OCI-LY1 (cell line): ENCODE results near the gene CARD11.

ENCODE experiments used
- H2AFZ ChIP-seq: fragments of 200-600 bp; sonication (generic), shearing (Covaris generic); 2 replicates; pipeline ENCODE4 v1.6.0; 2014; ENCODE audit warnings: antibody characterized with exemption, mild to moderate bottlenecking, low read length
- H3F3A ChIP-seq: fragments of 200-600 bp; sonication (generic), shearing (Covaris generic); 2 replicates; pipeline ENCODE4 v1.6.0; 2014; ENCODE audit warnings: mild to moderate bottlenecking, antibody characterized with exemption, low read length, moderate library complexity; ENCODE audit not compliant: insufficient read depth
- H3K27ac ChIP-seq: fragments of 200-600 bp; sonication (generic); 2 replicates; pipeline ENCODE4 v1.5.1; 2014; ENCODE audit warnings: low read length, mixed run types, mild to moderate bottlenecking, low read depth; ENCODE audit not compliant: poor library complexity, severe bottlenecking
- H3K27me3 ChIP-seq: fragments of 200-600 bp; sonication (generic); 2 replicates; pipeline ENCODE4 v1.6.0; 2014; ENCODE audit warnings: antibody characterized with exemption, mild to moderate bottlenecking, low read length, moderate library complexity; ENCODE audit not compliant: insufficient read depth
- H3K36me3 ChIP-seq: fragments of 200-600 bp; sonication (generic); 2 replicates; pipeline ENCODE4 v1.6.1; 2014; ENCODE audit warnings: mild to moderate bottlenecking, antibody characterized with exemption, low read length, moderate library complexity, mixed read lengths; ENCODE audit not compliant: insufficient read depth
- H3K4me1 ChIP-seq: fragments of 200-600 bp; sonication (generic); 2 replicates; pipeline ENCODE4 v1.5.1; 2014; ENCODE audit warnings: mild to moderate bottlenecking, low read length, moderate library complexity; ENCODE audit not compliant: insufficient read depth, severe bottlenecking
- H3K4me2 ChIP-seq: fragments of 200-600 bp; sonication (generic), shearing (Covaris generic); 2 replicates; pipeline ENCODE4 v1.6.1; 2014; ENCODE audit warnings: low read length
- H3K4me3 ChIP-seq: fragments of 200-600 bp; sonication (generic); 2 replicates; pipeline ENCODE4 v1.5.1; 2014; ENCODE audit warnings: low read length, low read depth, mild to moderate bottlenecking, mixed read lengths; ENCODE audit not compliant: poor library complexity, severe bottlenecking
- H3K79me2 ChIP-seq: fragments of 200-600 bp; shearing (Covaris generic); 2 replicates; pipeline ENCODE4 v1.6.1; 2016; ENCODE audit warnings: mixed run types, low read length, mixed read lengths; ENCODE audit not compliant: insufficient read depth
- H3K9ac ChIP-seq: fragments of 200-600 bp; sonication (generic), shearing (Covaris generic); 2 replicates; pipeline ENCODE4 v1.6.1; 2014; ENCODE audit warnings: mild to moderate bottlenecking, low read length, mixed read lengths
- H3K9me2 ChIP-seq: fragments of 200-600 bp; sonication (generic), shearing (Covaris generic); 2 replicates; pipeline ENCODE4 v1.6.1; 2014; ENCODE audit warnings: low read depth, mild to moderate bottlenecking, low read length, mixed read lengths
- H3K9me3 ChIP-seq: fragments of 200-600 bp; shearing (Covaris generic); 2 replicates; pipeline ENCODE4 v1.6.1; 2014; ENCODE audit warnings: low read length, mixed read lengths
- H4K20me1 ChIP-seq: fragments of 200-600 bp; sonication (generic), shearing (Covaris generic); 2 replicates; pipeline ENCODE4 v1.6.0; 2016; ENCODE audit warnings: mild to moderate bottlenecking, low read length; ENCODE audit not compliant: insufficient read depth
- CTCF ChIP-seq: fragments of 200-600 bp; sonication (generic), shearing (Covaris generic); IDR thresholded peaks from 2 replicates; pipeline ENCODE4 v1.5.1; 2017; ENCODE audit warnings: mild to moderate bottlenecking, antibody characterized with exemption, low read length, moderate library complexity, mixed read lengths
- EZH2 ChIP-seq: fragments of 200-600 bp; sonication (generic), shearing (Covaris generic); IDR thresholded peaks from 2 replicates; pipeline ENCODE4 v1.8.0; 2017; ENCODE audit warnings: borderline replicate concordance, mixed run types, mild to moderate bottlenecking, antibody characterized with exemption, low read length, moderate library complexity, mixed read lengths

Gene CARD11

GRCh38 chr7:2915023-2915422, 128.6 kb downstream of the CARD11 start:
- H3K27me3 ChIP-seq, result no peaks in the 10 kb centered on the region
- no peak overlapping the region for H2AFZ ChIP-seq
- H3K9me3 ChIP-seq, result no peaks in the 10 kb centered on the region
- H3K79me2 ChIP-seq, result no peaks in the 10 kb centered on the region
- no peak overlapping the region for H3K4me2 ChIP-seq
- no peak overlapping the region for H3K27ac ChIP-seq
- TF ChIP-seq CTCF (no peak), EZH2 (no peak)
- H3K9ac ChIP-seq, result no peak overlapping the region
- H4K20me1 ChIP-seq, result no peaks in the 10 kb centered on the region
- H3K9me2 ChIP-seq, result no peaks in the 10 kb centered on the region
- H3F3A ChIP-seq, result no peaks in the 10 kb centered on the region
- peaks cover 55% of the 10 kb centered on the region for H3K36me3 ChIP-seq
- no peak overlapping the region for H3K4me3 ChIP-seq
- H3K4me1 ChIP-seq, result peaks cover 13% of the 10 kb centered on the region

GRCh38 chr7:2913760-2914387, 129.8 kb downstream of the CARD11 start:
- no peaks in the 10 kb centered on the region for H4K20me1 ChIP-seq
- H3K27me3 ChIP-seq, result no peaks in the 10 kb centered on the region
- no peak overlapping the region for H3K27ac ChIP-seq
- H3K9me3 ChIP-seq, result no peaks in the 10 kb centered on the region
- no peak overlapping the region for H2AFZ ChIP-seq
- H3K36me3 ChIP-seq, result peaks cover 49% of the 10 kb centered on the region
- no peaks in the 10 kb centered on the region for H3K79me2 ChIP-seq
- no peak overlapping the region for H3K9ac ChIP-seq
- no peak overlapping the region for H3K4me2 ChIP-seq
- H3K4me3 ChIP-seq, result no peak overlapping the region
- no peak for TF ChIP-seq CTCF
- no peak for TF ChIP-seq EZH2
- H3F3A ChIP-seq, result no peaks in the 10 kb centered on the region
- H3K4me1 ChIP-seq, result peaks cover 21% of the 10 kb centered on the region
- H3K9me2 ChIP-seq, result no peaks in the 10 kb centered on the region

GRCh38 chr7:2912684-2913439, 130.8 kb downstream of the CARD11 start:
- H3K4me1 ChIP-seq, result peaks cover 31% of the 10 kb centered on the region
- no peak overlapping the region for H3K4me2 ChIP-seq
- H3F3A ChIP-seq, result no peaks in the 10 kb centered on the region
- no peak overlapping the region for H3K27ac ChIP-seq
- TF ChIP-seq EZH2 (no peak), CTCF (no peak)
- no peaks in the 10 kb centered on the region for H3K79me2 ChIP-seq
- no peaks in the 10 kb centered on the region for H3K9me3 ChIP-seq
- H3K36me3 ChIP-seq, result peaks cover 41% of the 10 kb centered on the region
- H3K9me2 ChIP-seq, result no peaks in the 10 kb centered on the region
- H3K4me3 ChIP-seq, result no peak overlapping the region
- H3K27me3 ChIP-seq, result no peaks in the 10 kb centered on the region
- no peak overlapping the region for H3K9ac ChIP-seq
- H2AFZ ChIP-seq, result no peak overlapping the region
- H4K20me1 ChIP-seq, result no peaks in the 10 kb centered on the region
